Suprapubic skin (tissue), 4 donors: ENCODE measurements around the gene RNPEPL1. TPM values are rescaled to one million over a fixed set of nuclear protein-coding genes. Genes with fewer than 3 reads are reported as not detected.
A peak's percentile ranks its signal among the peaks of the same experiment; 100 is the strongest.

Experiments
- DNase-seq, 2 donors: peaks; one replicate each; pipeline ENCODE4 v3.0.0-alpha.2; 2019; ENCODE audit warnings: low spot score in 2 of 2
- H3K27ac ChIP-seq: fragments of 200-600 bp; sonication (generic); one replicate; pipeline ENCODE4 v1.5.1; 2019
- H3K27me3 ChIP-seq: fragments of 200-600 bp; sonication (generic); one replicate; pipeline ENCODE4 v1.5.1; 2019
- H3K36me3 ChIP-seq: fragments of 200-600 bp; sonication (generic); one replicate; pipeline ENCODE4 v1.5.1; 2019
- H3K4me1 ChIP-seq: fragments of 200-600 bp; sonication (generic); one replicate; pipeline ENCODE4 v1.5.1; 2019
- H3K4me3 ChIP-seq: fragments of 200-600 bp; sonication (generic); one replicate; pipeline ENCODE4 v1.5.1; 2019; ENCODE audit warnings: mild to moderate bottlenecking
- H3K9me3 ChIP-seq: fragments of 200-600 bp; sonication (generic); one replicate; pipeline ENCODE4 v1.5.1; 2019
- CTCF ChIP-seq, 2 donors: fragments of 200-600 bp in 1 of 2; fragments of 450-650 bp in 1 of 2; sonication (generic) in 1 of 2; IDR thresholded peaks; one replicate each; pipeline ENCODE4 v1.5.1; 2016 to 2019; ENCODE audit warnings: antibody characterized with exemption in 2 of 2, mild to moderate bottlenecking in 1 of 2, moderate library complexity in 1 of 2
- EP300 ChIP-seq: sonication (generic); formaldehyde crosslinking; IDR thresholded peaks from one replicate; pipeline ENCODE4 v1.6.1; 2017; ENCODE audit warnings: antibody characterized with exemption
- POLR2A ChIP-seq, 2 donors: fragments of 450-650 bp; IDR thresholded peaks; one replicate each; pipeline ENCODE4 v1.6.1; 2017; ENCODE audit warnings: antibody characterized with exemption in 2 of 2, mild to moderate bottlenecking in 2 of 2, moderate library complexity in 2 of 2
- POLR2AphosphoS5 ChIP-seq, 3 donors: sonication (generic); formaldehyde crosslinking; IDR thresholded peaks; one replicate each; pipeline ENCODE4 v1.6.1; 2017; ENCODE audit warnings: antibody characterized with exemption in 3 of 3
- WGBS: methylation state at CpG from one replicate; pipeline ENCODE4 v1.1.5; 2018; 5-methylcytosine and 5-hydroxymethylcytosine counted together
- total RNA-seq, 4 donors: library from RNA; depleted of rRNA; stranded (reverse); fragments of >200 nt; gene quantifications; one replicate each; pipeline ENCODE4 v1.1.0, GENCODE V29; 2016

RNPEPL1 gene
- total RNA-seq, 4 donors from 2014 or later, result 70.8 to 104 (median 72.6) TPM

GRCh38 chr2:240628808-240629618, 60.7 kb downstream of the RNPEPL1 start:
- H3K4me3 ChIP-seq, result no peak overlapping the region
- H3K4me1 ChIP-seq, result peaks cover 5% of the 10 kb centered on the region
- H3K27ac ChIP-seq, result no peak overlapping the region
- H3K27me3 ChIP-seq, result no peaks in the 10 kb centered on the region
- no peak for TF ChIP-seq EP300
- no peak for TF ChIP-seq POLR2AphosphoS5 (IDR thresholded peaks at IDR 0.05)
- TF ChIP-seq CTCF (IDR thresholded peaks at IDR 0.05), result no peak
- no peak for TF ChIP-seq POLR2A (IDR thresholded peaks at IDR 0.05)
- 86% methylated on average over 15 of the region's 20 CpGs for WGBS
- peak; percentile 46 to 74 for DNase-seq
- H3K9me3 ChIP-seq, result no peaks in the 10 kb centered on the region
- H3K36me3 ChIP-seq, result no peaks in the 10 kb centered on the region

- H3K9me3 ChIP-seq, result no peaks in the 10 kb centered on the region
- 67% methylated on average over 5 of the region's 5 CpGs for WGBS
- no peaks in the 10 kb centered on the region for H3K36me3 ChIP-seq
- no peak for DNase-seq
- peaks cover 5% of the 10 kb centered on the region for H3K4me1 ChIP-seq
- TF ChIP-seq POLR2AphosphoS5 (IDR thresholded peaks at IDR 0.05) (no peak), CTCF (IDR thresholded peaks at IDR 0.05) (no peak), POLR2A (IDR thresholded peaks at IDR 0.05) (no peak), EP300 (no peak)
- no peaks in the 10 kb centered on the region for H3K27me3 ChIP-seq
- no peak overlapping the region for H3K4me3 ChIP-seq
- H3K27ac ChIP-seq, result no peak overlapping the region
Observed at GRCh38 chr2:240629619-240629967, 61.3 kb downstream of the RNPEPL1 start.

DNA sequence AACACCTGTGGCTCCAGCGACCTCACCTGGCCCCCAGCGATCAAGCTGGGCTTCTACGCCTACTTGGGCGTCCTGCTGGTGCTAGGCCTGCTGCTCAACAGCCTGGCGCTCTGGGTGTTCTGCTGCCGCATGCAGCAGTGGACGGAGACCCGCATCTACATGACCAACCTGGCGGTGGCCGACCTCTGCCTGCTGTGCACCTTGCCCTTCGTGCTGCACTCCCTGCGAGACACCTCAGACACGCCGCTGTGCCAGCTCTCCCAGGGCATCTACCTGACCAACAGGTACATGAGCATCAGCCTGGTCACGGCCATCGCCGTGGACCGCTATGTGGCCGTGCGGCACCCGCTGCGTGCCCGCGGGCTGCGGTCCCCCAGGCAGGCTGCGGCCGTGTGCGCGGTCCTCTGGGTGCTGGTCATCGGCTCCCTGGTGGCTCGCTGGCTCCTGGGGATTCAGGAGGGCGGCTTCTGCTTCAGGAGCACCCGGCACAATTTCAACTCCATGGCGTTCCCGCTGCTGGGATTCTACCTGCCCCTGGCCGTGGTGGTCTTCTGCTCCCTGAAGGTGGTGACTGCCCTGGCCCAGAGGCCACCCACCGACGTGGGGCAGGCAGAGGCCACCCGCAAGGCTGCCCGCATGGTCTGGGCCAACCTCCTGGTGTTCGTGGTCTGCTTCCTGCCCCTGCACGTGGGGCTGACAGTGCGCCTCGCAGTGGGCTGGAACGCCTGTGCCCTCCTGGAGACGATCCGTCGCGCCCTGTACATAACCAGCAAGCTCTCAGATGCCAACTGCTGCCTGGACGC, 61.9 kb downstream of the RNPEPL1 start:
- no peaks in the 10 kb centered on the region for H3K27me3 ChIP-seq
- H3K36me3 ChIP-seq, result no peaks in the 10 kb centered on the region
- no peak overlapping the region for H3K27ac ChIP-seq
- no peak overlapping the region for H3K4me3 ChIP-seq
- no peaks in the 10 kb centered on the region for H3K9me3 ChIP-seq
- 89% methylated on average over 24 of the region's 50 CpGs for WGBS
- DNase-seq, result peak; percentile 47 to 79
- H3K4me1 ChIP-seq, result peaks cover 2% of the 10 kb centered on the region
- TF ChIP-seq CTCF (IDR thresholded peaks at IDR 0.05), result no peak
- no peak for TF ChIP-seq POLR2A (IDR thresholded peaks at IDR 0.05)
- TF ChIP-seq POLR2AphosphoS5 (IDR thresholded peaks at IDR 0.05), result no peak
- no peak for TF ChIP-seq EP300

Other genes with a start within 250 kb of the RNPEPL1 start
- 100 to 1,000 TPM; 130 to 164 (median 145) TPM for gene GPC1, start 132.8 kb upstream of the RNPEPL1 start, total RNA-seq
- 10 to 100 TPM; 12.2 to 52.1 (median 23.0) TPM for gene ANKMY1, start 10.5 kb upstream of the RNPEPL1 start, total RNA-seq
- 10 to 100 TPM in 1 of 4 donors, 1 to 10 TPM in 3; 6.3 to 10.4 (median 8.3) TPM for gene DUSP28, start 8.1 kb upstream of the RNPEPL1 start, total RNA-seq
- 10 to 100 TPM; 31.3 to 73.6 (median 37.9) TPM for gene CAPN10, start 18.2 kb downstream of the RNPEPL1 start, total RNA-seq
- gene GPR35, start 57.0 kb downstream of the RNPEPL1 start, total RNA-seq, result 1 to 10 TPM; 1.4 to 7.5 (median 2.5) TPM
- gene AQP12B, start 114.4 kb downstream of the RNPEPL1 start, total RNA-seq, result not detected
- not detected for gene AQP12A, start 123.4 kb downstream of the RNPEPL1 start, total RNA-seq